SKM-1 (cell line): Measurements from ENCODE around the gene EPB41L4A.
A peak's percentile ranks its signal among the peaks of the same experiment; 100 is the strongest.
"Not testable (repeated sequence)": the region's sequence is repeated elsewhere in the genome, so short reads cannot be mapped to it uniquely, and the experiment has no call there.

ENCODE experiments used
- DNase-seq: peaks from one replicate; lab custom pipeline; 2025; ENCODE audit not compliant: unreplicated experiment; lab: John Stamatoyannopoulos, UW

Gene EPB41L4A

DNA sequence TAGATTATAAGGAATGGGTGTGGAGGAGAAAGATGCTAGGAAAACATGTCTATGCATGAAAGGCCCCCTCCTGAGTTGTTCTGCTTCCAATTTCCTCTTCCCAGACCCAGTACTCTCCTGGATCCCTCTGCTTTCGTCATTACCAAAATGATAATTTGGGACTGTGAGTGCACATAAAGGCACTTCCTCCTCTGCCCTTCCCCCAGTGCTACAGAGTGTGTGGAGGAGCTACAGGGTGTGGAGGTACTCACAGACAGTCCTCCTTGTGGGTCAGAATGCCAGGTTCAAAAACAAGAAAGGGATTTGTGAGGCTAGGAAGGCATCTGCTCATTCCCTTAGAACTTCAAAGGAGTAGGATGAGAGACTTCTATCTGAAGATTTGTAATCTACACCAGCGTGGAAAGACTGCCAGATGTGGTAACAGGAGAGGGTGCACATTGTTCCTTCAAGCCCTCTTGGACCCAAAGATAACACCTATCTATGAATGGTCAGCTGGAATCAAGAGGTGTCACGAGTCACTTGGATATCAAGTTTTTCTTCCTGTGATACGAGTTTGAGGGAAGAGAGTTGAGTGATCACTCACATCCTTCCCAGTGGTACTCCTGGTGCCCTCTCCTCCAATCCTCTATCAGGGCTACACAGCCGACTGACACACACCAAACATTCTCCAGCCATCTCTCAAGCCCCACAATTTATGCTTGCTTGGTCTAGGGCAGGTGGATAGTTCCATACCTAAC lies 201.1 kb downstream of the EPB41L4A start:
- DNase-seq: no peak

DNA sequence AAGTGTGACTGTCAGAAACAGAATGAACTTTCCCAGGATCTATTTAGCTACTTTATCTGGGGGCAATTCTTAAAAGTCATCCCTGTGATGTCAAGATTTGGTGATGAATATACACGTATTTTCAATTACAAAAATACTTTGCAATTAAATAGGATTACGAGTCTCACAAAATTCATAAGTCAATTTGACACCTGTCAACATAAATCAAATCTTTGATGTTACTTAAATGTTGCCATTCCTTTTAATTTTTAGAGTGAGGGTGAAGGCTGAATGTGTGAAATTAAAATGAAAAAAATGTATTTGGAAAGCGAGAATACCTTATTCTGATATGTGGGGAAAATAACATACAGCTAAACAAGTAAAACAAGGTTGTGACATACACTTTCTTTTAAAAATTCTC lies 202.9 kb downstream of the EPB41L4A start:
- no peak for DNase-seq

DNA sequence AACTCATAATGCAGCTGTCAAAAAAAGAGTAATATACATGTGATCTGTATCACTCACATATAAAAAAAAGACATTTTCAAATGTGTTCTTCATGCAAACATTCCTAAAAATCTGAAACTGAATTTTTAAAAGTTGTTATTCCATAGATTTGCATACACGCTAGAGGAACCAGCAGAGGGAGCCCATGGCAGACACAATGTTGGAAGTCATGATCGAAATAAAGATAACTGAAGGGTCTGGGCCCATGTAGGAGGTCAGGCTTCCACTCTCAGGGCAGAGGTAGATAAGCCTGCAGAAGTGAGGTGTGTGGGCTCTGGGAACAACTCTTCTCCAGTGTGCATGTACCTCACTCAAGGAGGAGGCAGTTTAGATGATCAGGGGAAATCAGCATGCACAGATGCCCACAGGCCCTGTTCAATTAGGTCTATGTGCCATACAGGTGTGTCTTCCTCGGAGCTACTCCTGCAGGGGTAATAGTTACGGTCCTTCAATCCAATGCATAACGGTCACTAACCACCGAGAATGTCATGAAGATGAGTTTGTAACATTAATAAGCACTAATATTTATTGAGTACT lies 208.6 kb downstream of the EPB41L4A start:
- DNase-seq: no peak

DNA sequence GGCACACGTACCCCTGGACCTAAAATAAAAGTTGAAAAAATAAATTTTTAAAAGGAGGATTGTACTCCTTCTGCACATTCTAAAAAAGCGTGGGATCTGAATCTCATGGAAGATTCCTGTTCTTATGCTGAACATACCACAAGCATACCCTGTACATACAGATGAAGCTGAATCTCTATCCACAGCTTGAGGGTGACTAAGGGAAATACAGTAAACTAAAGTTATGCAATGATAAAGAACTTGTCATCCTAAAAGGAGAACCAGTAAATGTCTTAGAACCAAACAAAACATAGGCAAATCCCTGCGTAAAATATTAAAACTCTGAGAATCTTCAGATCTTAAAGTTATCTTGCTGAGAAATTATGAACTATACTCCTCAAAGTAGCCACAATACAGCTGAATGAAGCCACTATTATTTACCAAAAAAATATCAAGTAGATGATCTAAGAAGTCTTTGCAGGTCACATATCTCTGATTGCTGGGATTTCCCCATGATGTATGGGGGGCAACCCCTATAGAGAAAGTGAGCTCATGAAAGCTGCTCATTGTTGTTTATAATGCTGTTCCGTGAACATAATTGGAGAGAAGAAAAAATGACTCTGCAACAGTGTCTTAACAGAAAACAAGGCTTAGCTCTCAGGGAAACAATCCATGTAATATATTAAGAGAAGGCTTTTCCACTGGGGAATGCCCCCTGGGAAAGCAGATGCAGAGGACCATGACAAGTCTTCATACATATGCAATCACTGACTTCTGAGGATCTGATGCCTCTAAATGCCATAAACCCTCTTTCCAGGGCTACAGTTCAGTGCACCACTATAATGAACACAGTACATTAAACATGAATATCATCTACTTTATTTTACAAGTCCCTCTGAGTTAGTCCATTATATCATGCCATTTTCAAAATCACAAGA lies 210.1 kb downstream of the EPB41L4A start:
- no peak for DNase-seq

DNA sequence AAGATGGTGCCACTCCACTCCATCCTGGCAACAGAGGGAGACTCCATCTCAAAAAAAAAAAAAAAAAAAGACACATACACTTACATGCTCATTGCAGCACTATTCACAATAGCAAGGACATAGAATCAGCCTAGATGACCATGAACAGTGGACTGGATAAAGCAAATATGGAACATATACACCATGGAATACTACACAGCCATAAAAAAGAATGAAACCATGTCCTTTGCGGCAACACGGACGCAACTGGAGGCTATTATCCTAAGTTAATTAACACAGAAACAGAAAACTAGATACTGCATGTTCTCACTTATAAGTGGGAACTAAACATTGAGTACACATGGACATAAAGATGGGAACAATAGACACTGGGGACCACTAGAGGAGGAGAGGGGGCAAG lies 210.9 kb downstream of the EPB41L4A start:
- DNase-seq: not testable (repeated sequence)

DNA sequence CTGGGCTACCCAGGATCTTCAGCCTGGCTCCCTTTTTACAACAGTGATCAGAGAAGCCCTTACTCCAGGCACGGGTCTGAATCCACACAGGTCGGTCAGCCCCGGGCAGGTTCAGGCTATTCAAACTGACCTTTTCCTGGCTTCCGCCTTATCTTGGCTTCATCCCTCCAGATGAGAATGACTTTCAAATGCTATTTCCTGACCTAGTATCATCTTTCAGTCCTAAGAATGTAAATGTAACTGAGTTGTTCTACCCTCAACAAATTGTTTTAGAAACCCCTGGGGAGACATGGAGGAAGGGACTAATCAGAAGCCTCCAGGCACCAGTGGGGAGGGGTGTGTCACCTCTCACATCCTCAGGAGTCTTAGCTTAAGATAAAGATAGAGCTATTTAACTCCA lies 213.2 kb downstream of the EPB41L4A start:
- DNase-seq: no peak

DNA sequence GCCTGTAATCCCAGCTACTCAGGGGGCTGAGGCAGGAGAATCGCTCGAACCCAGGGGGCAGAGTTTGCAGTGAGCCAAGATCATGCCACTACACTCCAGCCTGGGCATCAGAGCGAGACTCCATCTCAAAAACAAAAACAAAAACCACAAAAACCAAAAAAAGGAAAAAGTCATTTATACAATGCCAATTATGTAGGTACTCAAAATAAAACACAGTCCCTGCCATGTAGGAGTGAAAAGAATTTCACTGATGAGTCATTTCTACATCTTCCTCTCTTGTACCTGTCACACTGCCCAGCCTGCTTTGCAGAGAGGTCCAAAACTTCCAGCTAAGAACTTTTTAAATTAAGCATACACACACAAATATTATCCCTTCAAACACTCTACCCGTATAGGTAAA lies 215.8 kb downstream of the EPB41L4A start:
- no peak for DNase-seq

DNA sequence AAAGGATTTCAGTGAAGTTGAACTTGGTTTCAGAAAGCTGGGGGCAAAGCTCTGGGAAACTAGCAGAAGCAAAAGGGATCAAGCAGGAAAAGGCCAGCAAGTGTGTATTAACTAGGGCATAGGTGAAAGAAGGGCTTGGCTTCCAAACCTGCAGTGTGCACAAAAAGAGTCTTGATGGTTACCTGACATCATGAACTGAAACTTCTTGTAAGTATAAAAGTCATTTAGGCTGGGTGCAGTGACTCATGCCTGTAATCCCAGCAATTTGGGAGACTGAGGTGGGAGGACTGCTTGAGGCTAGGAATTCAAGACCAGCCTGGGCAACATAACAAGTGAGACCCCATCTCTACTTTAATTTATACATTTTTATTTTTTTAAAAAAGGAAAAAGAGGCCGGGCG lies 216.4 kb downstream of the EPB41L4A start:
- no peak for DNase-seq

DNA sequence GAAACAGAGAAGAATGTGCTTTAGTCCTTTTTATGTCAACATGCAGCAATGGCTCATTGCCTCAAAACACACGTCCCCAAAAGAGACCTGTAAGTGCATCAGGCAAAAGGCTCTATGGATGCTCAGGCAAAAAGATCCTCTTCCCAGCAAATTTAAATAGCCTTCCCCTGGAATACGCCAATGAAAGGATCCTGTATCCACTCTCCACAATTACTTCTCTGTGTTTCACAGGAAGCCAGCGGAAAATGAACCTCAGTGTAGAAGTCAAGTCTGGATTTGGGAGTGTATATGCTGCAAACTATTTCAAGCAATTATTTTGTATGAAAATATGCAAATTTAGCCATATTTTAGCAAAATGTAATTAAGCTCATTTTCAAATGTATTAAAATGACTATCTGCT lies 217.9 kb downstream of the EPB41L4A start:
- no peak for DNase-seq

DNA sequence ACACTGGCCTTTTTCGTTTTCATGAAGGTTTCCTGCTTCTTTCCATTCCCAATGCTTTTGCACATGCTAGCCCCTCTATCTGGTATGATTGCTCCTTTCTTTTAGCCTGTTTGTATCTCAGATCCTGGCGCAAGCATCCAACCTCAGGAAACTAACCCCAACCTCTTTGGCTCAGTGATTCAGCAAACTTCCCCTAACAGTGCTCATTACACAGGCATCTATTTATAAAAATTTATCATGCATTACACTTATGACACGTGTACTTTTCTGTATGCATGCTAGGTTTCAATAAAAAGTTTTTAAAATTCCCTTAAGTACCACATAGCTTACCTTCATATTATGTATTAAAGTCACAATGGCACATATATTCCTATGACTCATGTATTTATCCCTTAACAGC lies 218.9 kb downstream of the EPB41L4A start:
- DNase-seq: no peak

DNA sequence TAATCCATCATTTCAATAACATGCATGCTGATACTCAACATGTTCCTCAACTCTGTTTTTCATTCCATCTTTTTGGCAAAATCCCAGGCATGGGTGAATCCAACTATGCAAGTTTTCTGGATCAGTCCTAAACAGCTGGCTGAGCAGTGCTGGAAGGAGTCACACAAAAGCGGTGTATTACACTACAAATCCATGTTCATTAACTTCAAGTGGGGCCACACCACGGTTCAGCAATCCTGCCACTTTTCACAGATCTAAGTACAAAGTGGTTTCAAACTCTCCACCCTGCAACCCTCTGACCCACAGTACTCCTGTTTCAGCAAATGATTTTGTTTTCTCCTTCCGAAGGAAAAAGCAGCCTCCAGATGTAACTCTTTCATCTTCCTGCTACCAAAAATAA lies 222.5 kb downstream of the EPB41L4A start:
- DNase-seq: no peak

DNA sequence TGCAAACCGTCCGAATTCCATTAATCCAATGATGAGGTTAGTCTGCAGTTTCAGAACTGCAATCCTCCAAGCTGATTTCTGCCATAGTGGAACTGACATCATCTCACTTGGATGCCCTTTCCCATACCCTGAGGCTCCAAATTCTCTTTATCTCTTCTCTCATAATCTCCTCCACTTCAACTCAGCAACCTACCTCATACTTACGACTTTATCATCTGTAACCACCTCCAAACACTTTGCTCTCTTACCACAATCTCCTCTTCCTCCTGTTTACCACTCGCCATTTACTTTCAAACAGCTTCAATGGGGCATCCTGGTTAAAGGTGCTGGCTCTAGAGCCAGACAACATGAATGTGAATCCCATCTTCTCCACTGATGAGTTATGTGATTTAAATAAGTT lies 223.2 kb downstream of the EPB41L4A start:
- DNase-seq: no peak

DNA sequence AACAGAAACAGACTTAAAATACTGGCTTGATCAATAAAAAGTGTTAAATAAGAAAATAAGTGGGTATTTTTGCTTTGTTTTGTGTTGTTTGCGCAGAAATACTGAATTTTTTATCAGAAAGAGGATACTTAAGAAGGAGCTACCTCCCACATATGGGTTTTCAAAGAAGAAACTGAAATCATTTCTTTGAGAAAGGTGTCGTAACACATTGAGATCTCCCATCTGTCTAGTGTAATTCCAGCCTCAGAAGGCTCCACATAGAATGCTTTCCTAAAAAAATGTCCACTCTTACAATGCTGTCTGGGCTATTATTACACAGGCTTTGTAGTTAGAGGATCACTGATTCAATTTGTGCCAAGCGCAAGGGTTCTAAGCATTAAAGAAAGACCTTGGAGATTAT lies 226.2 kb downstream of the EPB41L4A start:
- no peak for DNase-seq

DNA sequence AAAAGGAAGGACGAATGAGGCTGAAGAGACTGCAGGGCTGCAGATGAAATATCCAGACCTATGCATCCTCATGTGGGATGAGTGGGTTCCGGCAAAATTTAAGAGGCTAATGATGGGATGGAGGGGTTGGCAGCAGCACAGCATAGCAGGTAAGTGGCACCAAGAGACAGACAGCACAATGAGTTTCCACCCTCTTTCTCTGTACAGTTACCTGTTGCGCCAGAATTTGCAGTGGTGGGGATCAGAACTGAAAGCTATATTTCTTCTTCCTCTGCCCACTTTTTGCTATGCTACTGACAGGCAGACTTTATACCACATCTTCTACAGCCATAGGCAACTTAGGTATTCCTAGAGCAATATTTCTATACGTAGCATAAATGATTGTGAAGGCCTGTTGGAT lies 227.0 kb downstream of the EPB41L4A start:
- DNase-seq: no peak

DNA sequence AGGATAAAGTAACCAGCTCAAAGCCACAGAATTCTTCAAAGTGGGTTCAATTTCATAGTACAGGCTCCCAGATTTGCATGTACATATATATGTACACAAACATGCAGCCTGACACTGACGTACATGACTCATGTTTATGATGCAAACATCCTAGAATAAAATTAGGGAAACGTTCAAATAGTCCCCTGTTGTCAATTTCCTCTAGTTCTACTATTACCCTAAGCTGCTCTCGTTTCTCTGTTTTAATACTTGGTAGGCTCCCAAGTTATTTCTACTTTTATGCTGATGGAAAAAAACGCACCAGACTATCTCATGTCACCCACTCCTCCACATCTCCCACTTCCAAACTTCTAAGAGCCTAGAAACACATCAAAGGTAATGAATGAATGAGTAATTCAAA lies 229.7 kb downstream of the EPB41L4A start:
- DNase-seq: no peak

DNA sequence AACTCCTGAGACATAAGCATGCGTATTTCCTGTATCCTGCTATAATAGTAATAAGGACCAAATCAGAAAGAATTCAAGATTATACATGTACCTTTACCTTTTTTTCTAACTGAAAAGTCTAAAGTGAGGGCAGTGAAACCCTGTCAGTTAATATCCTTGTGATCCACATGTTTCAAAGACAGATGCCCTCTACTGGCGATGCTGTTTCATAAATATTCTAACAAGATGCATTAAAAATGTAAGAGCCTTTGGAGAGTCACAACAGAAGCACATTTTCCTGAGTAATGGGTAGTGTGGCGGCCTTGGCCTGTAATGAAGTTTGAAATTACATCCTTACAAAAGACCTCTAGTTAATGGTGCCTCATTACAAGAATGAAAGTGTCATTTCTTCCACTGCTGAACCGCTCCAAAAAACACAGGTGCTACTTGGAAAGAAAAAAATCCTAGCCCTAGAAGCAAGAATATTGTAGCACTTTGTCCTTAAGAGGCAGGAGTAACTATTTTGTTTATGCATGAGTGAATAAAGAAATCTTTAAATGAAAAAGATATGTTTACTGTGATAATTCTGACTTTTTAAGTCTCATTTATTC lies 232.6 kb downstream of the EPB41L4A start:
- DNase-seq: peak; percentile 23

DNA sequence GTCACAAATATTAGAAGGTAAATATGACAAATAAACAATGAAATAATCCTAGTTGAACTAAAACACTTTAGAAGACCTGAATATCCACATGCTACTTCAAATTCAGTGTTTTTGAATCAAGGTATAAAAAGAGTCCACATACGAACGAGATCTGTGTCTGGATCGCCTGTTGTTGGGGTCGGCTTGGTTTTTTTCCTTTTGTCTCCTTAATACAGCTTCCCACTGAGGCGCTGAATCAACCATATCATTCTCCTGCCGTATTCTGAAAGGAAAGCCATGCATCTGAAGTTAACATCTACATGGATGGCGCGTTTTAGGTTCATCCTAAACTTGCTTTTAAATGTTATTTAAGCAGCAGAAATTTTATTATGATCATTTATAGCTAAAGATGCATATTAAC lies 235.2 kb downstream of the EPB41L4A start:
- DNase-seq: no peak

DNA sequence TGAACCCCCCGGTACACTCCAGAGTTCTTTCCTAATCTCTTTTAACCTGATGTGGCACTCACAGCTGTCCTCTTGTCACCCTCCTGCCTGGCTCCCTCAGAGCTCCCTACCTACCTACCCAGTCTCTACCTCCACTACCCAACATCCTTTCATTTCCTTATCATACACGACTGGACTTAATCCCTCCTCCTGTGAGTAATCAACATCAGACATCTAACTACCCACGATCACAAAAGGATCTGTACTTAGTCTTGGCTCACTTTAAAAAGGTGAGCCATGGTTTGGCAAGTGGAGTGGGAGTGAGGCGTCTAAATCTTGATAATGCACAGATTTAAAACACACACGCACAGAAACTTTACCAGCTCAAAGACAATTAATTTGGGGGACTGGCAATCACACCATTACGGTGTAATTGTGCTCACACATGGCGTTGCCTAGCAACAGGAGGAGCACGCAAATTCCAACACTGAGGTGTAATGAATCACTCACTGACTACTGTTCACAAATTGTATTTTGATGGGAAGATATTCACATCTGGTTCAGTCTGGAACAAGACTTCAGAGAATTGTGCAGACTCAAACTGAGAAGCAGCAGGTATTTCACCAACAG lies 235.9 kb downstream of the EPB41L4A start:
- no peak for DNase-seq

DNA sequence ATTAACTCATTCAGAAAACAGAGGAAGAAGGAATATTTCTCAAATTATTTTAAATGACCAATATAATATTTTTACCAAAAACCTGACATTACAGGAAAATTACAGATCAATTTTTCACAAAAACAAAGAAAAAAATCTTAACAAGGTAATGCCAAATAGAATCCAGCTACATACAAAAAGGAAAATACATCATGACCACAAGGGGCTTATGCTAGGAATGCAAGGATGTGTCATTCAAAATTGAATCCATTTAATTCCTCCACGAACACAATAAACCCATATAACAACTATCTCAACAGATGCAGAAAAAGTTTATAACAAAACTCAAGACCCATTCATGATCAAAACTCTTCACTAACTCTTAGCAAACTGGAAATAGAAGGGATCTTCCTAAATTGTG lies 239.8 kb downstream of the EPB41L4A start:
- DNase-seq: no peak

DNA sequence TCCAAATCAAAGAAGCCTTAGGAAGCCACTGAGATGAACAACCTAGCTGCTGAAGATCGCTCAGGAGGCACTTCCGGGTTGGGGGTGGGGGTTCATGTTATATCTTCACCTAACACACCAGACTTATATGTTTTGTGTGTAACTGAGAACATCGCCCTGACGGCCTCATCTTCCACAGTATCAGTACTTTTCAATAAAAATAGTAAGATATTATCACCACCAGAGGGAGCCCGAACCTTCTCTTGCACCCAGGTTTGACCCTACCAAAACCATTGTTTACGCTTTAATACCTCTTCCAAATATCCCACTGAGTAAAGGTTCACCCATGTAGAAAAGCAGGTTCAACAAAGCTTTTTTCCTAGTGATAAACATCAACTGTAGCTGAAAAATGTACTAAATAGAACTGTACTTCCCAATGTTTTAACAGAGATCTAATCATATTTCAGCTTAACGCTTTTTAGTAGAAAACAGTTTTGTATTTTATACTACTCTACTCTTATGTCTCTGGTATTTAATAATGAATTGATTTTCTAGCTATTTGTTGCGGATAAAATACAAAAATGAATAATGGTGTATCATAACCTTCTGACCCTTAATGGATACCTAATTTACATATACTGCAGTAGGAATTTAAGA lies 244.0 kb downstream of the EPB41L4A start:
- DNase-seq: peak; percentile 36
